ENCODE measurements around the gene IGSF23. TPM values are rescaled to one million over a fixed set of nuclear protein-coding genes. Genes with fewer than 3 reads are reported as not detected.

The IGSF23 gene
- total RNA-seq, 5 donors from 2014 or later (not counting 1 experiment from before 2014, with no cell fraction given) = not detected

- Mint-ChIP-seq H3K36me3 (no peaks in the 10 kb centered on the region), H3K4me3 (no peak overlapping the region), H3K27me3 (peaks cover 0 to 2% of the 10 kb centered on the region in 2 donors), H3K27ac (no peak overlapping the region), H3K9me3 (no peaks in the 10 kb centered on the region), H3K4me1 (no peaks in the 10 kb centered on the region)
- DNase-seq = no peak
- Histone ChIP-seq H3K27me3 (replicated peaks in 1 of 2; ENCODE audit: control insufficient read depth in 2 of 2, extremely low read depth in 1 of 2, insufficient read depth in 2 of 2, low read length in 1 of 2) (peaks cover 0 to 24% of the 10 kb centered on the region in 2 experiments), H3K4me1 (ENCODE audit: control insufficient read depth in 1 of 2, extremely low read depth in 1 of 2, insufficient read depth in 2 of 2, low read length in 2 of 2) (no peaks in the 10 kb centered on the region), H3K9me3 (no peaks in the 10 kb centered on the region), H3K36me3 (ENCODE audit: control insufficient read depth in 2 of 2, extremely low read depth in 1 of 2, insufficient read depth in 1 of 2, low read length in 1 of 2) (no peaks in the 10 kb centered on the region), H3K27ac (ENCODE audit: low read length) (no peak overlapping the region), H3K4me3 (ENCODE audit: control insufficient read depth in 1 of 2, extremely low read depth in 1 of 2, low read length in 1 of 2) (no peak overlapping the region)
- ChIA-PET POLR2A (interaction anchor here in 1 of 2 donors (0.6 kb wide), 1 partner anchor 9 kb away, joined by 3 read pairs; no protein-coding TSS in a partner anchor), CTCF (no interaction called here)
- 89% methylated on average over 1 of the region's 1 CpG for WGBS (ENCODE audit: insufficient coverage)
- no peak for ATAC-seq (replicated peaks in 1 of 4)
Measured at GRCh38 chr19:44672226-44672625, 58.9 kb downstream of the IGSF23 start.

GRCh38 chr19:44673510-44673909, 60.1 kb downstream of the IGSF23 start:
- WGBS (ENCODE audit: insufficient coverage) = no CpG with 5 or more reads among the region's 4 CpGs

GRCh38 chr19:44675521-44675920, 62.2 kb downstream of the IGSF23 start:
- Histone ChIP-seq H3K36me3 (ENCODE audit: control insufficient read depth in 2 of 2, extremely low read depth in 1 of 2, insufficient read depth in 1 of 2, low read length in 1 of 2) (no peaks in the 10 kb centered on the region), H3K27me3 (replicated peaks in 1 of 2; ENCODE audit: control insufficient read depth in 2 of 2, extremely low read depth in 1 of 2, insufficient read depth in 2 of 2, low read length in 1 of 2) (peaks cover 0 to 23% of the 10 kb centered on the region in 2 experiments), H3K9me3 (no peaks in the 10 kb centered on the region), H3K4me3 (ENCODE audit: control insufficient read depth in 1 of 2, extremely low read depth in 1 of 2, low read length in 1 of 2) (no peak overlapping the region), H3K4me1 (ENCODE audit: control insufficient read depth in 1 of 2, extremely low read depth in 1 of 2, insufficient read depth in 2 of 2, low read length in 2 of 2) (no peaks in the 10 kb centered on the region), H3K27ac (ENCODE audit: low read length) (no peak overlapping the region)
- no peaks in the 10 kb centered on the region for H3K9me3 Mint-ChIP-seq
- H3K4me3 Mint-ChIP-seq = no peak overlapping the region
- 90% methylated on average over 5 of the region's 6 CpGs for WGBS (ENCODE audit: insufficient coverage)
- H3K27ac Mint-ChIP-seq = no peak overlapping the region
- ATAC-seq (replicated peaks in 1 of 4) = no peak
- no peaks in the 10 kb centered on the region for H3K4me1 Mint-ChIP-seq
- H3K36me3 Mint-ChIP-seq = no peaks in the 10 kb centered on the region
- no peak for DNase-seq
- peaks cover 2% of the 10 kb centered on the region in 2 donors for H3K27me3 Mint-ChIP-seq
- CTCF ChIA-PET = no interaction called here
- POLR2A ChIA-PET = no interaction called here

More at GRCh38 chr19:44673510-44673909, 60.1 kb downstream of the IGSF23 start:
- ChIA-PET POLR2A (no interaction called here), CTCF (no interaction called here)
- ATAC-seq (replicated peaks in 1 of 4) (no peak), DNase-seq (no peak)
- peaks cover 0 to 24% of the 10 kb centered on the region in 2 experiments for H3K27me3 ChIP-seq (replicated peaks in 1 of 2; ENCODE audit: control insufficient read depth in 2 of 2, extremely low read depth in 1 of 2, insufficient read depth in 2 of 2, low read length in 1 of 2)
- no peaks in the 10 kb centered on the region for H3K4me1 ChIP-seq (ENCODE audit: control insufficient read depth in 1 of 2, extremely low read depth in 1 of 2, insufficient read depth in 2 of 2, low read length in 2 of 2)
- H3K27ac ChIP-seq (ENCODE audit: low read length) = no peak overlapping the region
- H3K9me3 ChIP-seq = no peaks in the 10 kb centered on the region
- Mint-ChIP-seq H3K4me3 (no peak overlapping the region), H3K4me1 (no peaks in the 10 kb centered on the region), H3K27ac (no peak overlapping the region), H3K9me3 (no peaks in the 10 kb centered on the region), H3K36me3 (no peaks in the 10 kb centered on the region), H3K27me3 (peaks cover 0 to 2% of the 10 kb centered on the region in 2 donors)
- no peaks in the 10 kb centered on the region for H3K36me3 ChIP-seq (ENCODE audit: control insufficient read depth in 2 of 2, extremely low read depth in 1 of 2, insufficient read depth in 1 of 2, low read length in 1 of 2)
- H3K4me3 ChIP-seq (ENCODE audit: control insufficient read depth in 1 of 2, extremely low read depth in 1 of 2, low read length in 1 of 2) = no peak overlapping the region

DNA sequence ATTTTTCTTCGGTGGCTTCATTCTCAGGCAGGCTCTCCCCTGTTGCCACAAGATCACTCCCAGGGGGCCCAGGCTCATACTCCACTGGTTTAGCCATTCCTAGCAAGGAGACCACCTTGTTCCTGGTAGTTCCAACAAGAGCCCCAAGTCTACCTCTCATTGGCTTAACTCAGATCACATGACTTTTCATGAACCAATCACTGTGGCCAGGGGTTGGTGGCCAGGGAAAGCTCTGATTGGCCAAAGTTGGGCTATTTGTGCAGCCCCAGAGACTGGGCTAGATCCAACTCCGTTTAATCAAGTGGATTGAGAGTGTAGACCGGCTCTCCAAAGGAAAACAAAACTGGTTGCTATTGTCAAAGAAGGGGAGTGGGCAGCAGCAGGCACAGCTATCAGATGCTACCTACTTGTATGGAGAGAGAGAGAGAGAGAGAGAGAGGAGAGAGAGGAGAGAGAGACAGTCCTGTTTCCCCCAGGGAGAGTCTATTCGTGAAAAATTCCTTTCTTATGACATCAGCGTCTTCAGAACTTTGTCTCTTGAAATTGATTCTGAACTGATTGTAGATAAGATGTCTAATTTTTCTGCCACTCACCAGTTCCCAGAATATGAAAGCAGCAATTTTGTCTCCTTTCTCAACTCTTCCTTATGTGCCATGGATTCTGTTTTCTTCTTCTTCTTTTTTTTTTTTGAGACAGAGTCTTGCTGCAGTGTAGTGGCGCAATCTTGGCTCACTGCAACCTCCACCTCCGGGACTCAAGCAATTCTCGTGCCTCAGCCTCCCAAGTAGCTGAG, 63.9 kb downstream of the IGSF23 start:
- Histone ChIP-seq H3K4me1 (ENCODE audit: control insufficient read depth in 1 of 2, extremely low read depth in 1 of 2, insufficient read depth in 2 of 2, low read length in 2 of 2) (no peaks in the 10 kb centered on the region), H3K36me3 (ENCODE audit: control insufficient read depth in 2 of 2, extremely low read depth in 1 of 2, insufficient read depth in 1 of 2, low read length in 1 of 2) (no peaks in the 10 kb centered on the region), H3K27me3 (replicated peaks in 1 of 2; ENCODE audit: control insufficient read depth in 2 of 2, extremely low read depth in 1 of 2, insufficient read depth in 2 of 2, low read length in 1 of 2) (peaks cover 0 to 19% of the 10 kb centered on the region in 2 experiments), H3K9me3 (no peaks in the 10 kb centered on the region), H3K27ac (ENCODE audit: low read length) (no peak overlapping the region), H3K4me3 (ENCODE audit: control insufficient read depth in 1 of 2, extremely low read depth in 1 of 2, low read length in 1 of 2) (no peak overlapping the region)
- CTCF ChIA-PET = no interaction called here
- Mint-ChIP-seq H3K4me3 (no peak overlapping the region), H3K27me3 (peaks cover 3% of the 10 kb centered on the region in 2 donors), H3K4me1 (no peaks in the 10 kb centered on the region), H3K27ac (no peak overlapping the region), H3K9me3 (no peaks in the 10 kb centered on the region), H3K36me3 (no peaks in the 10 kb centered on the region)
- 93% methylated on average over 2 of the region's 8 CpGs for WGBS (ENCODE audit: insufficient coverage)
- POLR2A ChIA-PET = interaction anchor here in 1 of 2 donors (0.6 to 0.7 kb wide), 2 partner anchors 23 to 1356 kb away, joined by 3 read pairs; no protein-coding TSS in a partner anchor
- DNase-seq = no peak
- no peak for ATAC-seq (replicated peaks in 1 of 4)

DNA sequence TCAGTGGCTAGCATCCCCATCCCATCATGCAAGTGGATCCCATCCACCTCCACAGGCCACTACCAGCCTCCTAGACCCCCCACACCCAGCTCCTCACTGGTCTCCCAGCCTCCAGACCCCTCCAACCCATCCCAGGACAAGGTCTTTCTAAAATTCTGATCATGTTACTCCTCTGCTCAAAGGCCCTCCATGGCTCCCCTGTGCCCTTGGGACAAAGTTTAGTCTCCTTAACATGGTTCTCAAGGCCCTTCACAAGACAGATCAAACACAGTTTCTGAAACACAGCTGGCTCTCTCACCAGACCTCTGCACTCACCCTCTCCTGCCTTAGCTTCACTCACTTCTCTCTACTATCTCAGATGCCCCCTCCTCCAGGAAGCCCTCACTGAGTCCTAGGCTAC, 67.2 kb downstream of the IGSF23 start:
- H3K4me1 ChIP-seq (ENCODE audit: control insufficient read depth in 1 of 2, extremely low read depth in 1 of 2, insufficient read depth in 2 of 2, low read length in 2 of 2) = peaks cover 0 to 6% of the 10 kb centered on the region in 2 experiments
- H3K9me3 Mint-ChIP-seq = no peaks in the 10 kb centered on the region
- DNase-seq (no peak), ATAC-seq (replicated peaks in 1 of 4) (no peak)
- ChIA-PET POLR2A (no interaction called here), CTCF (no interaction called here)
- H3K27me3 Mint-ChIP-seq = peaks cover 6 to 13% of the 10 kb centered on the region in 2 donors
- H3K9me3 ChIP-seq = no peaks in the 10 kb centered on the region
- no peaks in the 10 kb centered on the region for H3K36me3 Mint-ChIP-seq
- no peak overlapping the region for H3K27ac ChIP-seq (ENCODE audit: low read length)
- no peak overlapping the region for H3K4me3 ChIP-seq (ENCODE audit: control insufficient read depth in 1 of 2, extremely low read depth in 1 of 2, low read length in 1 of 2)
- no peaks in the 10 kb centered on the region for H3K36me3 ChIP-seq (ENCODE audit: control insufficient read depth in 2 of 2, extremely low read depth in 1 of 2, insufficient read depth in 1 of 2, low read length in 1 of 2)
- peaks cover 5 to 7% (median 6%) of the 10 kb centered on the region in 3 donors for H3K4me1 Mint-ChIP-seq
- peaks cover 0 to 27% of the 10 kb centered on the region in 2 experiments for H3K27me3 ChIP-seq (replicated peaks in 1 of 2; ENCODE audit: control insufficient read depth in 2 of 2, extremely low read depth in 1 of 2, insufficient read depth in 2 of 2, low read length in 1 of 2)
- no peak overlapping the region for H3K4me3 Mint-ChIP-seq
- no peak overlapping the region for H3K27ac Mint-ChIP-seq

GRCh38 chr19:44681992-44682790, 68.8 kb downstream of the IGSF23 start:
- CTCF ChIA-PET = no interaction called here
- peaks cover 0 to 29% of the 10 kb centered on the region in 2 experiments for H3K27me3 ChIP-seq (replicated peaks in 1 of 2; ENCODE audit: control insufficient read depth in 2 of 2, extremely low read depth in 1 of 2, insufficient read depth in 2 of 2, low read length in 1 of 2)
- no peaks in the 10 kb centered on the region for H3K9me3 Mint-ChIP-seq

More at GRCh38 chr19:44681992-44682790, 68.8 kb downstream of the IGSF23 start:
- Mint-ChIP-seq H3K27me3 (peaks cover 10 to 19% of the 10 kb centered on the region in 2 donors), H3K4me3 (no peak overlapping the region), H3K36me3 (no peaks in the 10 kb centered on the region), H3K4me1 (peaks cover 5 to 7% (median 6%) of the 10 kb centered on the region in 3 donors), H3K27ac (no peak overlapping the region)
- 85% methylated on average over 4 of the region's 15 CpGs for WGBS (ENCODE audit: insufficient coverage)
- no peak for DNase-seq
- Histone ChIP-seq H3K36me3 (ENCODE audit: control insufficient read depth in 2 of 2, extremely low read depth in 1 of 2, insufficient read depth in 1 of 2, low read length in 1 of 2) (no peaks in the 10 kb centered on the region), H3K9me3 (no peaks in the 10 kb centered on the region), H3K4me3 (ENCODE audit: control insufficient read depth in 1 of 2, extremely low read depth in 1 of 2, low read length in 1 of 2) (no peak overlapping the region), H3K4me1 (ENCODE audit: control insufficient read depth in 1 of 2, extremely low read depth in 1 of 2, insufficient read depth in 2 of 2, low read length in 2 of 2) (peaks cover 0 to 6% of the 10 kb centered on the region in 2 experiments), H3K27ac (ENCODE audit: low read length) (no peak overlapping the region)
- POLR2A ChIA-PET = no interaction called here
- no peak for ATAC-seq (replicated peaks in 1 of 4)
